ENCODE results near the gene LHFPL2. TPM values are rescaled to one million over a fixed set of nuclear protein-coding genes. Genes with fewer than 3 reads are reported as not detected.
"Not testable (repeated sequence)": the region's sequence is repeated elsewhere in the genome, so short reads cannot be mapped to it uniquely, and the experiment has no call there.

Gene LHFPL2
- total RNA-seq, 1 experiment from 2014 or later = 35.1 TPM

- no peak for DNase-seq (ENCODE audit: low read depth)
Observed at GRCh38 chr5:78621291-78621738, 27.3 kb downstream of the LHFPL2 start.

DNA sequence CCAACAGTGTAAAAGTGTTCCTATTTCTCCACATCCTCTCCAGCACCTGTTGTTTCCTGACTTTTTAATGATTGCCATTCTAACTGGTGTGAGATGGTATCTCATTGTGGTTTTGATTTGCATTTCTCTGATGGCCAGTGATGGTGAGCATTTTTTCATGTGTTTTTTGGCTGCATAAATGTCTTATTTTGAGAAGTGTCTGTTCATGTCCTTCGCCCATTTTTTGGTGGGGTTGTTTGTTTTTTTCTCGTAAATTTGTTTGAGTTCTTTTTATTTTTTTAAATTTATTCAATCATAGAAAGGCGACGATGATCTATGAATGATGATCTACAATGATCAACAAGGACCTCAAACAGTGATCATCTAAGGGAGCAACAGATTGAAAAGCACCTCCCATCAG, 28.5 kb downstream of the LHFPL2 start:
- not testable (repeated sequence) for DNase-seq (ENCODE audit: low read depth)

DNA sequence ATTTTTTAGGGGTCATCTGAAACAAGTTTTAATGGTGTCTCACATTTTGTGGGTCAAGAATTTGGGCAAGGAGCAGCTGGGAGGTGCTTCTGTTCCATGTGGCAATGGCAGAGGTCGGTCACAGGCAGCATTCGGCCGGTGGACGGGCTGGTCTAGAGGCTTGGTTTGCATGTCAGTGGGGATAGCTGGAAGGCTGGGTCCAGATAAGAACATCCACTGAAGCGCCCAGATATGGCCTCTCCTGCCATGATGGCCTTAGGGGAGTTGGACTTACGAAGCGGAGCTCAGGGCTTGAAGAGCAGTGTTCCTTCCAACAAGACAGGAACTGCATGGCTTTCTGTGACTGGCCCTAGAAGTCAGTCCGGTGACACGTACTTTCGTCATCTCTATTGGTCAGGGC, 30.3 kb downstream of the LHFPL2 start:
- no peak for DNase-seq (ENCODE audit: low read depth)

- no peak for DNase-seq (ENCODE audit: low read depth)
Observed at GRCh38 chr5:78615697-78616096, 32.9 kb downstream of the LHFPL2 start.

DNA sequence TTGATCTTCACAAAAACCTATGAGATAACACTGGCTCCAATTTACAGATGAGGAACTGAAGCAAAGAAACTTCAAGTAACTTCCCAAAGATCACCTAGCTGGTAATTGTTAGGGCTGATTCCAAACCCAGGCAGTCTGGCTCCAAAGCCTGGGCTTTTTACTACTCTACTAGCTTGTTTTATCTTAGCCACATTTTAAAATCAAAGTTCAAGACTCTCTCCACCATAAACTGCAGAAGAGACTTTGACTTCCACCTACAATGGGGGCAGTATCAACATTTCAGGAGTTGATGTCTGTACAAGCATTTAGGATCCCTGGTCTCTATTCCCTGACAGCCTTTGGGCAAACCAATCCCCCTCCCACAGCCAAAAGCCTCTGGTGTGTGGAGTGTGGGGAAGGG, 33.8 kb downstream of the LHFPL2 start:
- no peak for DNase-seq (ENCODE audit: low read depth)

DNA sequence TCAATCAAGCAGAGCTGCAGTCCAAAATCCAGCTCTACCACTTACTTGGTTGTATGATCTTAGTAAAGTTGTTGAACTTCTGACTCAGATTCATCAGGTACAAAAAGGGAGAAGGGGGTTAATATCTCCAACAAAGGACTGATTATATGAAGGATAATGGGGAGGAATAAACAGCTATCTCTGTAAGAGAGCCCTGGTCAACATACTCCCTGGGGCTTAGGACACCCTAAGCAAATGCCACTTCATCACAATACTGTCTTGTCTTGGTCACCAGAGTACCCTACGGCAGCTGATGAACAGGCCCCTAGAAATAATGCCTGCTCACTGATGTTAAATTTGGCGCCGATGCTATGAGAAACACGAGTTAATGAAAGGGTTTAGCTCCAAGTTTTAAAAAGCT, 34.8 kb downstream of the LHFPL2 start:
- peak; percentile 35 for DNase-seq (ENCODE audit: low read depth)

DNA sequence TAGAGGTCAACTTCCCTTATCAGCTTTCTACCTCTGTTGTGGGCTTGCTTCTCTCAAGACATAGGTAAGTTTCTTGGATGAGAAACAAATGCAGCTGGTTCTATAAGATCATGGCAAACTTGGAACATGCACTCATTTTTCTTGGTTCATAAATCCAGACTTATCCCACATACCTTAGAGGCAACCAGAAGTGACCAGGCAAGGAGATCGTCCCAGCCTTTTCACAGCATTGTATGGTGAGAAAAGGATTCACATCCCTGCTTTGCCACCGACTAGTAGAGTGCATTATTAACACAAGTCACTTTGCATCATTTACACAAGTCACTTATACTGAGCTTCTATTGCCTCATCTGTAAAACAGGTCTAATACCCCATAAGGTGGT, 35.4 kb downstream of the LHFPL2 start:
- DNase-seq (ENCODE audit: low read depth) = no peak

GRCh38 chr5:78612227-78613150, 36.1 kb downstream of the LHFPL2 start:
- DNase-seq (ENCODE audit: low read depth) = no peak

DNA sequence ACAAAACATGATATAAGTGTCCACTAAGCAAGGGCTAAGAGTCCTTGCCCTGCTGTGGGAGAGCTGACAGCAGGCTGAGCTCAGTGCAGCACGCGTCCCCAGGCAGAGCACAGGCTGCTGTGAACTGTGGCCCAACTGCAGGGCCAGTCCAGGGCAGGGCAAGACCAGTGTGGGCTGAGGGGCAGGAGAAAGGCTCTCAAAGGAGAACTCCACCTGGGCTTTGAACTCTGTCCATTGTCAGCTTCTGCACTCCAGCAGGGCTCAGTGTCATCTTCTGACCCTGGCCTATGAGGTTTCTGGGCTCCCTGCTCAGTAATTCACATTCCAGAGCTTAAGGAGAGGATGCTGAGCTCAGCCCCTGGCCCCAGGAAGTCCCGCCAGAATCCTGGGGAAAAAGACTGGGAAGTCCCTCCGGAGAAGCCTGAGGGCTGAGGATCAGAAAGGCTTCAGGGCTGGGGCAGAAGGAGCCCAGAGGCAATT, 37.4 kb downstream of the LHFPL2 start:
- peak; percentile 50 for DNase-seq (ENCODE audit: low read depth)

DNA sequence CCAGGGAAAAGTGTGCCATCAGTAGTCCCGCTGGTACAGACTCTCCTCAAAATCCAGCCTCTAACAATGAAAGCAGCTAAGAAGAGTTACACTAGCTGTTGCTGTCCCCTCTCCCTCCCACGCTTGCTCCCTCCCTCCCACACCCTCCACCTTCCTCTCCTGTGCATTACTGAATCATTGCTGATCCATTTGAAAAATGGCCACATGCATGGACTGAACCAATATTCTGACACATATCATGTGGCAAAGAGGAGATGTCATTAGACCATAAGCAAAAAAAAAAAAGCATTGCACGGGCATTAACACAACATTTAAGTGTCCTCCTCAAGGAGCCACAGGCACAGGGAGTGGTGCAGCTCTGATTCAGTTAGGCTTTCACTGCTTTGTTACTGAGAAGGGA, 37.9 kb downstream of the LHFPL2 start:
- peak; percentile 73 for DNase-seq (ENCODE audit: low read depth)

GRCh38 chr5:78610163-78610583, 38.4 kb downstream of the LHFPL2 start:
- peak; percentile 95 for DNase-seq (ENCODE audit: low read depth)

- no peak for DNase-seq (ENCODE audit: low read depth)
Observed at GRCh38 chr5:78607864-78608263, 40.7 kb downstream of the LHFPL2 start.

GRCh38 chr5:78606241-78606640, 42.3 kb downstream of the LHFPL2 start:
- DNase-seq (ENCODE audit: low read depth) = no peak

GRCh38 chr5:78605611-78606010, 43.0 kb downstream of the LHFPL2 start:
- DNase-seq (ENCODE audit: low read depth) = peak; percentile 16

DNA sequence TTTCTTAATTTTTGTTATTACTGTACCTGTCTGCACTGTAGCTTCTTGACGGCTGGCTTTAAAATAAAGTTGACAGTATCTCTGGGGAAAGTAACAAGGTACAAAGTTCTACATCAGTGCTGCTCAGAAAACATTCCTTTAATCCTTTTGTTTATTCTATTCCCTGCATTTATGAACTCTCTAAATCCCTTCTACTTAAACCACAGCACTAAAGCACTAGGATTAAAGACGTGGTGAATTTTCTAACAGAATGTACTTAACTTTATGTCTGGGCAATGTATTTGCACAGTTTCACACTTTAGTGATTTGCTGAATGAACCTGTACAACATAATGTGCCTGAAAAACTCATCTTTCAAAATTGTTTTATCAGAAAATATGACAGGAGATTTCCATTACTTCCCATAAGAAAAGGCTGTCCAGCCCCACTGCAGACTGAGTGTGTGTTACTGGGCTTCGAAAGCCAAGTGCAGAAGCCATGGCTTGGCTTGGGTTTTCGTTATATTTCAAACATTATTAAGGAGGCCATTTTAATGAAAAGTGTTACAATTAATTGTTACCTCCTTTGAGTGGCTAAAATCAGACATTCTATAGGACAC, 43.8 kb downstream of the LHFPL2 start:
- no peak for DNase-seq (ENCODE audit: low read depth)

DNA sequence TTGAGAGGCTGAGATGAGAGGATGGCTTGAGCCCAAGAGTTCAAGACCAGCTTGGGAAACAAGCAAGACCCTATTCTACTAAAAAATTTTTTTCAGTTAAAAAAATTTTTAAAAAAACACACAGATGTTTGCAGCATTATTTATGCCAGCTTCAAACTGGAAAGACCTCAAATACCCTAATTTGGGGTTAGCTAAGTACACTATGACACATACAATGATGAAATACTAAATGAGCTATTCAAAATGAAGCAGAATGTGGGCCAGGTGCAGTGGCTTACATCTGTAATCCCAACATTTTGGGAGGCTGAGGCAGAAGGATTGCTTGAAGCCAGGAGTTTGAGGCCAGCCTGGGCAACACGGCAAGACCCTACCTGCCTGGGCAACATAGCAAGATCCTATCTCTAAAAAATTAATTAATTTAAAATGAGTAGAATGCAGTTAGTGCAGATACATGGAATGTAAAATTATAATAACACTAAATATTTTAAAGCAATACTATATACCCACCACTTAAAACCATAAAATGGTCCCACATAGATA, 44.9 kb downstream of the LHFPL2 start:
- DNase-seq (ENCODE audit: low read depth) = no peak

DNA sequence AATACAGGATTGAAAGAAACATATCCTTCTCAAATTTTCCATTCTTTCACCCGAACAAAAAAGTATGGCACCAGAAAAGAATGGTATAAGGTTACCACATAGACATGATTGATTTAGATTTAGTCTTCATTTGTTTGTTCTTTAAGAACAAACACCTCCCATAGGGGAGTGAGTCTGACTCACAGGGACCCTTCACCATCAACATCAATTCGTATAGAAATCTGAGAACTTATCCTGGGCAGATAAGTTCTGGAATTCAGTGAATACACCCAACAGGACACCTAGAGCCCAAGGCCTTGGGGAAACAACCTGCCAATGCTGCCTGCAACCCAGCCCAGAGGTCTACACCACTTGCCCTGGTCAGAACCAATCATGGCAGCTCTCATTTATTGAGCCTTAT, 46.2 kb downstream of the LHFPL2 start:
- DNase-seq (ENCODE audit: low read depth) = no peak

- DNase-seq (ENCODE audit: low read depth) = peak; percentile 65
Observed at GRCh38 chr5:78601559-78602314, 46.8 kb downstream of the LHFPL2 start.

GRCh38 chr5:78600687-78601414, 47.7 kb downstream of the LHFPL2 start:
- peak; percentile 45 for DNase-seq (ENCODE audit: low read depth)

DNA sequence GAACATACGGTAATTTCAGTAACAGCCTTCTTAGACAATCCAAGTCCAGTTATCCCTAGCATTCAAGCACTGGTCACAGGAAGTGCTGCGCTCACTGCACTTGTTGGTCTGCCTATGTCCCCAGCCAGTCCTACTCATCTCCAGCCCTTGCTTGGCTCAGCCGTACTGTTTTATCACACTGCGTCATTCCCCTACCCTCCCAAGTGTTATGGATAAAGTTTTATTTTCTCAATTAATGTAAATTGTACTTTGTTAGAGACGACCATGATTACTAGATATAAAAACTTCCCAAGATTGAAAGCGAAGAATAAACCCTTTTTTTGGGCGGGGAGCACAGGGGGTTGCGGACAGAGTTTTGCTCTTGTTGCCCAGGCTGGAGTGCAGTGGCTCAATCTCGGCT, 49.6 kb downstream of the LHFPL2 start:
- no peak for DNase-seq (ENCODE audit: low read depth)

GRCh38 chr5:78597974-78598371, 50.6 kb downstream of the LHFPL2 start:
- DNase-seq (ENCODE audit: low read depth) = peak; percentile 43
